ENCODE data around the gene IRGC.
A peak's percentile ranks its signal among the peaks of the same experiment; 100 is the strongest.
"Not testable (repeated sequence)": the region's sequence is repeated elsewhere in the genome, so short reads cannot be mapped to it uniquely, and the experiment has no call there.

The IRGC gene

DNA sequence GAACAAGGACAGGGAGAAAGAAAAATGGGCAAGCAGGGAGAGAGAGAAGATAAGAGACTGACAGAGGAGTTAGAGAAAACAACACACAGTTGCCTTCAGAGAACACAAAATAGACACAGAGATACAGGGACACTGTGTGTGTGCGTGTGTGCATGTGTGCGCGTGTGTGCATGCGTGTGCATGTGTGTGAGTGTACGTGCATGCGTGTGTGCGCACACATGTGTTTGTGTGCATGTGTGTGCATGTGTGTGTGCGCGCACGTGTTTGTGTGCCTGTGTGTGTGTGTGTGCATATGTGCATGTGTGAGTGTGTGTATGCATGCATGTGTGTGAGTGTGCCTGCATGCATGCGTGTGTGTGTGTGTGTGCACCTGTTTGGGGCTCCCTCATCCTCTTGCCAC is 40.0 kb upstream of the IRGC start:
- Histone ChIP-seq H3K9me3 (ENCODE audit: severe bottlenecking) (no peaks in the 10 kb centered on the region), H3K4me1 (ENCODE audit: insufficient read depth, poor library complexity, severe bottlenecking) (peaks cover 13% of the 10 kb centered on the region), H3K27ac (ENCODE audit: poor library complexity, severe bottlenecking) (peak overlapping the region; percentile 72), H3K36me3 (ENCODE audit: low read depth) (no peaks in the 10 kb centered on the region), H3K4me3 (ENCODE audit: severe bottlenecking) (no peak overlapping the region), H3K27me3 (ENCODE audit: insufficient read depth, poor library complexity, severe bottlenecking) (no peaks in the 10 kb centered on the region)
- no peak for TF ChIP-seq CTCF (IDR thresholded peaks at IDR 0.05; ENCODE audit: poor library complexity, severe bottlenecking)
- no peak for ATAC-seq (ENCODE audit: low read depth)
- DNase-seq (ENCODE audit: low spot score) = no peak

- TF ChIP-seq CTCF (IDR thresholded peaks at IDR 0.05; ENCODE audit: poor library complexity, severe bottlenecking) = no peak
- H3K27ac ChIP-seq (ENCODE audit: poor library complexity, severe bottlenecking) = no peak overlapping the region
- no peaks in the 10 kb centered on the region for H3K27me3 ChIP-seq (ENCODE audit: insufficient read depth, poor library complexity, severe bottlenecking)
- no peaks in the 10 kb centered on the region for H3K36me3 ChIP-seq (ENCODE audit: low read depth)
- no peak for DNase-seq (ENCODE audit: low spot score)
- H3K4me1 ChIP-seq (ENCODE audit: insufficient read depth, poor library complexity, severe bottlenecking) = peaks cover 13% of the 10 kb centered on the region
- H3K4me3 ChIP-seq (ENCODE audit: severe bottlenecking) = no peak overlapping the region
- no peak for ATAC-seq (ENCODE audit: low read depth)
- H3K9me3 ChIP-seq (ENCODE audit: severe bottlenecking) = no peaks in the 10 kb centered on the region
Observed at GRCh38 chr19:43678512-43679261, 37.2 kb upstream of the IRGC start.

GRCh38 chr19:43681821-43682220 is 34.1 kb upstream of the IRGC start:
- Histone ChIP-seq H3K4me3 (ENCODE audit: severe bottlenecking) (no peak overlapping the region), H3K4me1 (ENCODE audit: insufficient read depth, poor library complexity, severe bottlenecking) (peaks cover 2% of the 10 kb centered on the region), H3K36me3 (ENCODE audit: low read depth) (no peaks in the 10 kb centered on the region), H3K9me3 (ENCODE audit: severe bottlenecking) (no peaks in the 10 kb centered on the region), H3K27me3 (ENCODE audit: insufficient read depth, poor library complexity, severe bottlenecking) (no peaks in the 10 kb centered on the region), H3K27ac (ENCODE audit: poor library complexity, severe bottlenecking) (no peak overlapping the region)
- TF ChIP-seq CTCF (IDR thresholded peaks at IDR 0.05; ENCODE audit: poor library complexity, severe bottlenecking) = no peak
- ATAC-seq (ENCODE audit: low read depth) (no peak), DNase-seq (ENCODE audit: low spot score) (no peak)

GRCh38 chr19:43682269-43682668 is 33.6 kb upstream of the IRGC start:
- H3K4me3 ChIP-seq (ENCODE audit: severe bottlenecking); ATAC-seq (ENCODE audit: low read depth); H3K4me1 ChIP-seq (ENCODE audit: insufficient read depth, poor library complexity, severe bottlenecking); DNase-seq (ENCODE audit: low spot score); H3K27ac ChIP-seq (ENCODE audit: poor library complexity, severe bottlenecking); H3K9me3 ChIP-seq (ENCODE audit: severe bottlenecking); H3K36me3 ChIP-seq (ENCODE audit: low read depth); H3K27me3 ChIP-seq (ENCODE audit: insufficient read depth, poor library complexity, severe bottlenecking): not testable (repeated sequence)

- Histone ChIP-seq H3K9me3 (ENCODE audit: severe bottlenecking) (no peaks in the 10 kb centered on the region), H3K27me3 (ENCODE audit: insufficient read depth, poor library complexity, severe bottlenecking) (no peaks in the 10 kb centered on the region), H3K4me3 (ENCODE audit: severe bottlenecking) (no peak overlapping the region), H3K4me1 (ENCODE audit: insufficient read depth, poor library complexity, severe bottlenecking) (peaks cover 9% of the 10 kb centered on the region), H3K36me3 (ENCODE audit: low read depth) (no peaks in the 10 kb centered on the region), H3K27ac (ENCODE audit: poor library complexity, severe bottlenecking) (no peak overlapping the region)
- TF ChIP-seq CTCF (IDR thresholded peaks at IDR 0.05; ENCODE audit: poor library complexity, severe bottlenecking) = no peak
- no peak for DNase-seq (ENCODE audit: low spot score)
- no peak for ATAC-seq (ENCODE audit: low read depth)
Observed at GRCh38 chr19:43682824-43683661, 32.8 kb upstream of the IRGC start.
